Cerebellar nuclear complex (tissue), 1 donor: Measurements from ENCODE around the gene PLXNA3.

Experiments
- DNase-seq, 2 experiments: peaks; one replicate each; lab custom pipeline; 2025; lab: John Stamatoyannopoulos, UW

The PLXNA3 gene

GRCh38 chrX:154435171-154435733, 22.8 kb upstream of the PLXNA3 start:
- DNase-seq: no peak

- DNase-seq: no peak
These were observed 21.6 kb upstream of the PLXNA3 start for GRCh38 chrX:154436374-154436982.

- DNase-seq: no peak
These were observed 20.9 kb upstream of the PLXNA3 start, which contains the start of gene GDI1 for GRCh38 chrX:154436983-154437752. Gene GDI1 (plus strand): TSS chrX:154437154. CDS start chrX:154437255, 101 bp downstream.

GRCh38 chrX:154437971-154438893, 19.8 kb upstream of the PLXNA3 start:
- no peak for DNase-seq

GRCh38 chrX:154439841-154440240, 18.2 kb upstream of the PLXNA3 start:
- no peak for DNase-seq

GRCh38 chrX:154440623-154441357, 17.3 kb upstream of the PLXNA3 start:
- DNase-seq: no peak

GRCh38 chrX:154441564-154441963, 16.5 kb upstream of the PLXNA3 start:
- no peak for DNase-seq

GRCh38 chrX:154441984-154442707, 15.9 kb upstream of the PLXNA3 start:
- DNase-seq: no peak

GRCh38 chrX:154443479-154443910, 14.6 kb upstream of the PLXNA3 start:
- no peak for DNase-seq

- peak in 1 of 2 experiments; percentile 2 for DNase-seq
These were observed 13.9 kb upstream of the PLXNA3 start, which contains the start of gene FAM50A for GRCh38 chrX:154443992-154444754. Gene FAM50A (plus strand): TSS chrX:154444141. CDS start chrX:154444236, 95 bp downstream.

GRCh38 chrX:154444755-154445246, 13.3 kb upstream of the PLXNA3 start:
- DNase-seq: no peak

GRCh38 chrX:154445776-154446175, 12.3 kb upstream of the PLXNA3 start:
- no peak for DNase-seq

- no peak for DNase-seq
These were observed 11.7 kb upstream of the PLXNA3 start for GRCh38 chrX:154446430-154446829.

- DNase-seq: no peak
These were observed 9.6 kb upstream of the PLXNA3 start for GRCh38 chrX:154448484-154448883.

- DNase-seq: no peak
These were observed 8.5 kb upstream of the PLXNA3 start for GRCh38 chrX:154449618-154450017.

GRCh38 chrX:154450312-154450711, 7.8 kb upstream of the PLXNA3 start:
- DNase-seq: no peak

- DNase-seq: no peak
These were observed 5.3 kb upstream of the PLXNA3 start for GRCh38 chrX:154452823-154453222.

- DNase-seq: no peak
These were observed 478 bp upstream of the PLXNA3 start for GRCh38 chrX:154457491-154458115.
